ENCODE measurements around the gene S100A7A.

Gene S100A7A

GRCh38 chr1:153465811-153466636 is 49.7 kb downstream of the S100A7A start:
- FAIRE-seq = no peak

DNA sequence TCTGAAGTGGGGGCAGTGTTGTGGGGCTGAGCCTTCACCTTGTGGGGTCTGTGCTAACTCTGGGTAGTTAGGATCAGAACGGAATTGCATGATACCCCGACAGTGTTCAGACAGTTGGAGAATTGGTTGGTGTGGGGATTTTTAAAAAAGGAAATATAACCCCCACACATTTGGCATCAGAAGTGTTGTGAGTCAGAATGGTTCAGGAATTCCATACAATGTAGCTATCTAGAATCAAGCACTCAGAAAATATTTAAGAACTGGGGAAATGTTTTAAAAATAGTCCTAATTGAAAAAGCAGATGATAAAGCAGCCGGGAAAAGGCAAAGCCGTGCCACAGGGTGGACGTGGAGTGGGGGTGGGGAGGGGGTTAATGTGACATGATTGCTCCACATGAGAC is 50.6 kb downstream of the S100A7A start:
- no peak for FAIRE-seq

DNA sequence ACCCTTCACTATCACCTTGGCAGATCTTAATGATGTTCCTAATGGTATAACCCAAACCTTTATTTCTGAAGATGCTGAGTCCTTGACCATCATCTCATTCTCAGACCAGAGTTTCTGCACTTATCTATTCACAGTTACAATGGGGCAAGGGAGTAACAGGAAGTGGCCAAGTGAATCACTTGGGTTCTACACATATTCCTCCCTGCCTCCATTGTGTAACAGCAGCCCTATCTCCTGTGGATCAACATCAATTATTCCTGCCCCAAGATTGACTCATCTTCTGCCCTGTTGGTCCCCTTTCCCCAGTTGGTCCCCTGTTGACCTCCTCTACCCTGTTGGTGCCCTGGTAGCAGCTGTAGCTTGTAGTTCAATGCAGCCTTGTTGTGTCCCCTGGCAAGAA is 54.4 kb downstream of the S100A7A start:
- FAIRE-seq = no peak

All from G401.6 (cell line).